DMS 273 treated with DMSO at 0.1 percent for 48 hours (cell line): ENCODE results near the gene BCL6B.

Source experiments
- DNase-seq: peaks from one replicate; lab custom pipeline; 2025; lab: John Stamatoyannopoulos, UW

Gene BCL6B

DNA sequence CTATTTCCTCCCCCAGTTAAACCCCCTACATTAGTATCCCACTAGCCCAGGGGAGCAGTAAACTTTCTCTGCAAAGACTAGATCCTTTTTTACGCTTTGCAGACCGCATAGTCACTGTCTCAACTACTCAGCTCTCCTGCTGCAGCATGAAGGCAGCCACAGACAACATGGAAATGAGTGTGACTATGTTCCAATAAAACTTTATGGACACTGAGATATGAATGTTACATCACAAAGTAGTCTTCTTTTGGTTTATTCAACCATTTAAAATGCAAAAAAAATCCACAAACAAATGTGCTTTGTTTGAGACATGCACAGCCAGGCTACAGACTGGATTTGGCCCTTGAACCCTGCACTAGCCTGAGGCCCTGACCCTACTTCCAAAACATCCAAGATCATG lies 12.3 kb upstream of the BCL6B start:
- no peak for DNase-seq

DNA sequence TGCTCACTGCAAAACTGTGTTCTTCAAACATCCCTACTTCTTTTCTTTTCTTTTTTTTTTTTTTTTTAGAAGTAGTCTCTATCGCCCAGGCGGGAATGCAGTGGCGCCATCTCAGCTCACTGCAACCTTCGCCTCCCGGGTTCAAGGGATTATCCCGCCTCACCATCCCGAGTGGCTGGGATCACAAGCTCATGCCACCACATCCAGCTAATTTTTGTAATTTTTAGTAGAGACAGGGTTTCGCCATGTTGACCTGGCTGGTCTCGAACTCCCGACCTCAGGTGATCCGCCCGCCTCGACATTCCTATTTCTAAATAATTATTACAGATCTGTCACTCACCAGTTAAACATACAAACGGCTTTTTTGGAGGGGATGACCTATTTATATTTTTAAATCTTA lies 11.4 kb upstream of the BCL6B start:
- DNase-seq: no peak

DNA sequence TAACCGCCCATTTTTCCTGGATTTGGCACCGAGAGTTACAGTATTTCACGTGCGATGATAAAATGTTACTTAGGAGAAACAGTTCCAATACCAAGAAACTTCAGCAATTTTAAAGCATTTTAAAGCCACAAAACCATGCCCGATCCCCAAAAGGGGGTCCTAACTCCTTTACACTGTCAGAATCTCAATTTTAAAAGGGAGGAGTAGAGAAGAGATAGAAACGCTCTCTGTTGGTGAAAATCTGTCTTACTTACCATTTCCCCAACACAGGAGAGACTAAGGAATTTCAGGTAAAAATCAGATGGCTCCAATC lies 11.0 kb upstream of the BCL6B start:
- no peak for DNase-seq

DNA sequence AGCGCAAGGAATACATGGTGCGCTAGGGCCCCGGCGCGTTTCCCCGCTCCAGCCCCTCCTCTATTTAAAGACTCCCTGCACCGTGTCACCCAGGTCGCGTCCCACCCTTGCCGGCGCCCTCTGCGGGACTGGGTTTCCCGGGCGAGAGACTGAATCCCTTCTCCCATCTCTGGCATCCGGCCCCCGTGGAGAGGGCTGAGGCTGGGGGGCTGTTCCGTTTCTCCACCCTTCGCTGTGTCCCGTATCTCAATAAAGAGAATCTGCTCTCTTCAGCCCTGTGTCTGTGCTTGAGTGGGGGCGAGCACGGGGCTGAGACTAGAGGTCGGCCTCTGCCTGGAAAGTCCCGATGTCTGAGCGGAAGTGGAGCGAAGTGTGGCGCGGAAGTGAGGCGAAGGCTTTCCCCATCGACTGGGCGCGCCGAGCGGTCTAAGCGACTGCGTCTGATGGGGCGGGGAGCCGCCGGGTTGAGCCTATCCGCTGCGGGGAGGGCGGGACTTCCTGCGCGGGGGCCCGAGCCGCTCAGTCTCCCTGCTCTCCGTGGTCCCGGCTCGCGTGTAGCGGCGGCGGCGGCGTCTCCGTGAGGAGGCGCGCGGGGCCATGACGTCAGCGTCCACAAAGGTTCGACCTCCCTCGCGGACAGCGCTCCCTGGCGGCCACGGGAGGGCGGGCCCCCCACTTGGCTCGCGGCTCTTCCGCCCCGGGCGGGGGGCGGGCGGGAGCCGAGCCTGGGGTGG lies 8.4 kb upstream of the BCL6B start:
- DNase-seq: peak; percentile 76

DNA sequence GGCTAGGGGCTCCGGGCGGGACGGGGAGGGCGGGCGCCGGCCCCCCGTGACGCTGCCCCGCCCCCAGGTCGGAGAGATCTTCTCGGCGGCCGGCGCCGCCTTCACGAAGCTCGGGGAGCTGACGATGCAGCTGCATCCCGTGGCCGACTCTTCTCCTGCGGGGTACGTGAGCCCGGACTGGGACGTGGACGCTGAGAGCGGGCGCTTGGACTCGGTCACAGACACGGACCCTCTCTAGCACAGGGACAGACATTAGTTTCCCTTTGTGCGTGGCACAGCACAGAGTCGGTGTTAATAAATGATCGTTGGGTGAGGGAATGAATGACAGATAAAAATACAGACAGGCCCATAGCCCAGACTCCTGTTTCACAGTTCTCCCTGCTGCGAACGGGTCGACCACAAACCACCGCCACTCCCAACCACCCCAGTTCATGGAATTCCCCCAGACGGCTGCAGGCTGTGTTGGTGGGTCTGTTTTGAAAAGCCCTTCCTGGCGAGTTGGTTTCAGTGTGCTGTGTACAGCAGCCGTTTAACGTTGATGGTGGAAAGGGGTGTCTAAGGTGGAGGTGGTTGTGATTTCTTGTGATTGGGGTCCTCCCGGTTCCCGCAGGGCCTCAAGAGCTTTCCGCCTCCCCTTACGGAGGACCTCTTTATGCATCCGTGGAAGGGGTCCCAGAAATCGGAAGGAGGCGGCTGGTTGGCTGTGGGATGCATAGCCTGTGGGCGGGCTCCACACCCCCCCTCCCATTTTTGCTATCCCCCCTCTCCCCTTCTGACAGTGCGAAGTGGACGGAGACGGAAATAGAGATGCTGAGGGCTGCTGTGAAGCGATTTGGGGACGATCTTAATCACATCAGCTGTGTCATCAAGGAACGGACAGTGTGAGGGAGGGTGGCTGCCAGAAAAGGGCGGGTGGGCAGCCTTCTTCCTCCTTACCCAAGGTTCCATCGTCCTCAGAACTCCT lies 7.6 kb upstream of the BCL6B start:
- DNase-seq: no peak

DNA sequence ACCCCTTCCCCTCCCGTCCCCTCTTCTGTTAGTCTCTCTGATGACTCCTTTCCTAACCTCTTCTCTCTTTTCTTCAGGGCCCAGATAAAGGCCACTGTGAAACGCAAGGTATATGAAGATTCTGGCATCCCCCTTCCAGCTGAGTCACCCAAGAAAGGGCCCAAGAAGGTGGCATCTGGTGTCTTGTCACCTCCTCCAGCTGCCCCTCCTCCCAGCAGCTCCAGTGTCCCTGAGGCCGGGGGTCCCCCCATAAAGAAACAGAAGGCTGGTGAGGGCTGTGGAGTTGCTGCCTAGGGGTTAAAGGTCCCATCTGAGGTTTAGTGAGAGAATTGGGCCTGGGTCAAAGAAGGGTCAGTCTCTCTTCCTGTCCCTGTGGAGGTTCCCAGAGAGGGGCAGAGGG lies 6.4 kb upstream of the BCL6B start:
- DNase-seq: no peak

DNA sequence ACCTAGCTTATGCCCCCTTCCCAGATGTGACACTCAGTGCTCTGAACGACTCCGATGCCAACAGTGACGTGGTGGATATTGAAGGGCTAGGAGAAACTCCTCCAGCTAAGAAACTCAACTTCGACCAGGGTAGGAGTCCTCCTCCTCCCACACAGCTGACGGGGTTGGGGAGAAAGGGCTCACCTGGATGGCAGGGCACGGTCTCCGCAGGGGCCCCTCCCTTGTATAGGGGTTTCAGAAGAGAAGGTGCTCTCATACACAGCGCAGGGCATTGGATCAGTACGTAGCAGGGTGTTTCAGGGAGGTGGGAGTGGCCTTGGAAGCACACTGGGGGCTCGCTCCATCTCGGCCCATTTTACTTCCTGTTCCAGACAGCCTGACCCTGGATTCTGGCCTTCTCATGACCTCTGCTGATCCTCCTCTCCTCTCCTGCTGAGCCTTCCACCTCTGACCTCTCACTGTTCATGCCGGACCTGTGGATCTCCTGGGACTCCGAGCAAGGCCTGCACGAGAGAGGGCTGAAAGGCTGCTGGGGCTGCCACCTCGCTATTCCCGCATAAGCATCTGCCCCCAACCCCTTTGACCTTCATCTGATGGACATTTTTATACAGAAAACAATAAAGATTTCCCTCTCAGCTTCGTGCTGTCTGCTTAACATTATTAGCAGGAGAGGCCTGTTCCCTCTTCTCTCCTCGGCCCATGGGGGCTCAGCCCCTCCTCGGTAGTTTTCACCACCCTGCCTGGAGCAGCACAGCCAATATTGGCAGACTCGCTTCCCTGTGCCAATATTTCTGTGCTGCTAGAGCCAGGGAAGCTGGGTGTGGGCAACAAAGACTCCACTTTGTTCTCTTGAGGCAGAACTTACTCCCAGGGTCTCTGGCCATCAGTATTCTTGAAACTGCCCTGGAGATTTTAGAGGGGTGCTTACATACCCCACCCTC lies 5.7 kb upstream of the BCL6B start:
- no peak for DNase-seq

DNA sequence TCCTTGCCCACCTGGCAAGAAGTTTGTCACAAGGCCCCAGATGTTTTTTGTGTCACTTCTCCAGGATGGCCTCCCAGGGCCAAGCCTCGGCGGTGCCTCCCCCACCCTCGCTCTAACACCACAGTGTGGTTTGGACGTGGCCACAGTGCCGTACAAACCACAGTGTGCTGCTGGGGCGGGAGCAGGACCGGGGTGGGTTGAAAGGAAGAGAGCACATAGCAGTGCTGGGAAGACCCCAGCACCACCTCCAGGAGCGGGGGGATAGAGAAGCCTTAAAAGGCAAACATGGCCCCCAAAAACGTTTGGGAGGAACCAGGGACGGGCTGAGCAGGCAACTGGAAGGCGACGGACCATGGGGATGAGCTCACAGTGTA lies 5.0 kb upstream of the BCL6B start:
- DNase-seq: no peak

DNA sequence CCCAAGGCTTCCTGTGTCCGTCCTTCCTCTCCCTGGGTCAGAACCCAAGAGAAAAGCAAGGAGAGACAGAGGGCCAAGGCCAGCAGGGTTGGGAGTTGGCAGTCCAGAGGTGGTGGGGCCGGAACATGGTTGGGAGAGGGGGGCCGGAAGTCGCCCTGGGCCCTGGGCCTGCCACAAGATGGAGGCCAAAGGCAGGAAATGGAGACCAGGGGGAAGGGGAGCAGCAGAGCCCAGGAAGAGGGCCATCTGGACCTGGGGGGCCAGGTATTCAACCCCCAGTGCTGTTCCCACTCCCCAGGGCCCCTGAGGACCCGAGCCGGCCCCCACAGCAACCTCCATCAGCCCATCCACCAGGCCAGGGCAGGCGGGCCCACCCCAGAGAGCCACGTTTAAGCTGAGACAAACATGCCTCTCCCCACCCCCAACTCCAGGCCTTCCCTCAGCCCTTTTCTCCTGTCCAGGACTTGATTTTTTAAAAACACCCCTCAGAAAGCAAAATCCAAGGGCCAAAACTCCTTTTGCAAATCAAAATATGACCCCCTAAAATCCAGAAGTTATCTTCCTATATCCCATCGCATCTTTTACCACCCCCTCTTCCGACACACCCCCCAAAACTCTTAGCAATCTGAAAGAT lies 4.4 kb upstream of the BCL6B start:
- DNase-seq: no peak

DNA sequence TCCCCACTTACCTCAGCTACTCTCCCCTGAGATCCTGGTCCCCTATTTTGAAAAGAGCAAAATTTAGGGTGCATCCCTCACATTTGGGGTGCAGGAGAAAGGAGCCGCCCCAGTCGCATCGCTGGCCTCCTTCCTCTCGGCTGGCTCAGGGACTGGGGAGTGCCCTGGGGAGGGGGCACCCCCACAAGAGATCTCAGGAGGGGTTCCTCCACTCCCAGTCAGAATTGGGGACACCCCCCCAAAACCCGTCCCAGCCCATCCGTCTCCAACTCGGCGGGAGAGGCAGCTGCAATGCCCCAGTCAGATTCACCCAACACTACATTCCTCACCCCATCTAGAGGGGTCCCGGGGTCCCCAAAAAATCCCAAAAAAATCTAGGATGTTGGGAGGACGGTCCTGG lies 3.5 kb upstream of the BCL6B start:
- no peak for DNase-seq

DNA sequence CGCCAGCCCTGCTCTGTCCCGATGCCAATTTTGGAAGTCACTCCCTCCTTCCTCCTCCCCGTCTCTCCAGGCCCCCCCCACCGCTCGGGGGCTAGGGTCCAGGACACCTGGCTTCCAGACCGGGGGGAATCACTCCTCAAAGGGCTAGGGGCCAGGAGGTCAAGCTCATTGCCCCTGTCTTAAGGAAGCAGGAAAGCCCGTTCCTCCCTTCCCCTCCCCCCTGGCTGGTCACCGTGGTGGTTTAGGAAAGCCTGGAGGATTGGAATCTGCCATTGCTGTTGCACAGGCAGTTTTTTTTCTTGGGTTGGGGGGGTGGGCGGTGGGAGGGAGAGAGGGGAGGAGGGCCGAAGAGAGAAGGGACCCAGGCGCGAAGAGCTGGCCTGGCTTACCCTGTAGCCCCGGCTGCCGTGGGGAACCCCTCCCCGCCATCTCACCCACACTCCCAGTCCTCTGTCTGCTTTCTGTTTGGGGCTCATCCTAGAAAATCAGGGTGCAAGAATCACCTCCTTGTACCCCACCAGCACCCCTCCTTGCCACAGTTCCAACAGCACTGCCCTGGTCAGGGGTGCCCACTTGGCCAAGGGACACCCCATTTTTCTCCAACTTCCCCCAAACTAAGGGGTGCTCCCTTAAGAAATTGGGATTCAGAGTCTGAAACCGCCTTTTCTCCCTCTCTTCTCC lies 2.9 kb upstream of the BCL6B start:
- no peak for DNase-seq

DNA sequence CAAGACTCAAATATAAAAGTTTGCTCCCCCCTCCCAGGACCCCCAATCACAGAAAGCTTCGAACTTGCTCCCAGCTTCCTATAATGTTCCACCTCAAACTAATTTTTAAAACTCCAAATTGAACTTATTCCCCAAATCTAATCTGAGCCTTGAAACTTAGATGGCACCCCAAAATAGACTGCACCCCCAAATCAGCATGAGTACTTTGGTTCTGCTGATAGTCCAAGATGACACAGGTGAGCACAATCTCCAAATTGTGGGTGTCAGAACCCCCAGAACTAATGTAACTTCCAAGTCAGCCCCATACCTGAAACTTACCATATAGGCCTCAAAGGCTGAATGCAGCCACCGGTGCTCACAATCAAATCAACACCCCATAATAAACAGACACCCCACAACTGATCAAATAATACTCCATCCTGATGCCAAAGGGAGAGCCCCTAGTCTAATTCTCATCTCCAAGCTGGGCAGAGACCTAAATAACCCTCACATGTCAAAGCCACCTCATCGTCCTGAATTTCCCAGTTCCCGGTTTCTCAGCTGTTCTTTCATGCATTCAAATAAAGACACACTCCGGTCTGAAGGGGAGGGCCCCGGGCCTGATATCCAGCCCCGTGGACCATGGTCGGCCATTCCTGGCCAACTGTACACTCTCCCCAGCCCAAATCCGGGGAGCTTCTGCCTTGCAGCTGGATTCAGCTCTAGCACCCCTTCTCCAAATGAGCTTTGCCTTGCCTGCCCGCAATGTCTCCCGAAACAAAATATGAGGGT lies 1.8 kb upstream of the BCL6B start:
- DNase-seq: no peak

DNA sequence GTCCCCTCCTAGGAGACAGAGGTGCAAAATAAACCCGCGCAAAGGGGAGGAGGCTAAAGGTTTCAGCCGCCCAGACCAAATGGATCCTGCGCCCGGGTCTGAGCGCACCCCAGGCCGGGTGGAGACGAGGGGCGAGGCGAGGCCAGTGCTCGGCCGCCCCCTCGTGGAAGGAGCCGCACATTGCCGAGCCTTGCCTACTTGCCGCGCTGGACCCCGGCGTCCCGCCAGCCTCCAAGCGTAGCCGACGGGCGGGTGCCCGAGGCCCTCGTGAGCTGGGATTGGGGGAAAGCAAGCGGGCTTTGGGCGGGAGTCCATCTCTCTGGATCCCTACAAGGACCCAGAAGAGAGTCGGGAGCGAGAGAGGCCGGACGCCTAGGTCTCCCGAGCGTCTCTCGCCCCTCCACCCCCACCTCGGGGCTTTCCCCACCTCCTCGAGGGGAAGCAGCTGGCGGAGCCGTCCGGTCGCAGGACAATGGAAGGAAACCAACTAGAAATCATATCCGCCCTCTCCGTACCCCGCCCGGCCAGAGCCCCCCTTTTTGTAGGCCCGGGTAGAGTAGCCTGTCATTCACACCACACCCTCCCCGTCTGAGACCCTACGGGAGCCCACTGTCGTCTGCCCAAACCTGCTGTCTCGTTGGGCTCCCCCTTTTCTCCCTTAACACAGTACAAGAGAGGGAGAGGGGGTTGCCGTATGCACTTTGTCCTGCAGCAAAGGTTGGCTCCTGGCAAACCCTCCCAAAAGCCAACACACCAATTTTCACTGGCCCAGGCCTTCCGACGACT lies 664 bp upstream of the BCL6B start:
- no peak for DNase-seq

DNA sequence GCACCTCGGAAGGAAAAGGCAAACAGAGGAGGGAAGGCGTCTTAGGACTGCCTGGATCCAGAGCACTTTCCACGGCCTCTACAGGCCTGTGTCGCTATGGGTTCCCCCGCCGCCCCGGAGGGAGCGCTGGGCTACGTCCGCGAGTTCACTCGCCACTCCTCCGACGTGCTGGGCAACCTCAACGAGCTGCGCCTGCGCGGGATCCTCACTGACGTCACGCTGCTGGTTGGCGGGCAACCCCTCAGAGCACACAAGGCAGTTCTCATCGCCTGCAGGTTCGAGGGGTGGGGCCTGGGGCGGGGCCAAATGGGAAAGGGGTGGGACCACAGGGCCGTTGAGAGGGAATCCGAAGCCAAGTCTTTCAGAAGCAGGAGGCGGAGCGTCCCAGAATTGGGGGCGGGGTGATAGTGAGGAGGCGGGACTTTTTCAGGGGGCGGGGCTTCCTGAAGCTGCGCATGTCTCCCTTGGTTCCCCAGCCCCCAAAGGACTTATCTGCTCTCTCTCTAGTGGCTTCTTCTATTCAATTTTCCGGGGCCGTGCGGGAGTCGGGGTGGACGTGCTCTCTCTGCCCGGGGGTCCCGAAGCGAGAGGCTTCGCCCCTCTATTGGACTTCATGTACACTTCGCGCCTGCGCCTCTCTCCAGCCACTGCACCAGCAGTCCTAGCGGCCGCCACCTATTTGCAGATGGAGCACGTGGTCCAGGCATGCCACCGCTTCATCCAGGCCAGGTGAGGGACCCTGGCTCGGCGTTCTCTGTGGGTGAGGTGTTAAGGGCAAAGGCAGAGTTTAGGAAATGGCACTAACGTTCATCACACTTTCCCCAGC lies 939 bp downstream of the BCL6B start:
- no peak for DNase-seq

DNA sequence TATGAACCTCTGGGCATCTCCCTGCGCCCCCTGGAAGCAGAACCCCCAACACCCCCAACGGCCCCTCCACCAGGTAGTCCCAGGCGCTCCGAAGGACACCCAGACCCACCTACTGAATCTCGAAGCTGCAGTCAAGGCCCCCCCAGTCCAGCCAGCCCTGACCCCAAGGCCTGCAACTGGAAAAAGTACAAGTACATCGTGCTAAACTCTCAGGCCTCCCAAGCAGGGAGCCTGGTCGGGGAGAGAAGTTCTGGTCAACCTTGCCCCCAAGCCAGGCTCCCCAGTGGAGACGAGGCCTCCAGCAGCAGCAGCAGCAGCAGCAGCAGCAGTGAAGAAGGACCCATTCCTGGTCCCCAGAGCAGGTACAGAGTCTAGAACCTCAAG lies 1.5 kb downstream of the BCL6B start:
- no peak for DNase-seq

DNA sequence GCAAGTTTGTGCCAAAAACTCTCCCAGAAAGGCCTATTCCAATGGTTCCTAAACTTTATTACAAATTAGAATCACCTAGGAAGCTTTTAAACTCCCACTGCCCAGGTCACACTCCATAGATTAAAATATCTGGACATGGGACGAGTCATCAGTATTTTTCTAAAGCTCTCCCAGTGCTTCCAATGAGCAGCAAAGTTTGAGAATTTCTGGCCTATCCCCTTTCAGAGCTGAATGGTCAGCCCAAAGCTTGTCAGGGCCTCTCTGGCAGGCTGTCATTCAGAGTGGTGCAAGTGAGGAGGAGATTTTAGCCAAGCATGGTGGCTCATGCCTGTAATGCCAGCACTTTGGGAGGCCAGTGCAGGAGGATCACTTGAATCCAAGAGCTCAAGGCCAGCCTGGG lies 2.4 kb downstream of the BCL6B start:
- no peak for DNase-seq

DNA sequence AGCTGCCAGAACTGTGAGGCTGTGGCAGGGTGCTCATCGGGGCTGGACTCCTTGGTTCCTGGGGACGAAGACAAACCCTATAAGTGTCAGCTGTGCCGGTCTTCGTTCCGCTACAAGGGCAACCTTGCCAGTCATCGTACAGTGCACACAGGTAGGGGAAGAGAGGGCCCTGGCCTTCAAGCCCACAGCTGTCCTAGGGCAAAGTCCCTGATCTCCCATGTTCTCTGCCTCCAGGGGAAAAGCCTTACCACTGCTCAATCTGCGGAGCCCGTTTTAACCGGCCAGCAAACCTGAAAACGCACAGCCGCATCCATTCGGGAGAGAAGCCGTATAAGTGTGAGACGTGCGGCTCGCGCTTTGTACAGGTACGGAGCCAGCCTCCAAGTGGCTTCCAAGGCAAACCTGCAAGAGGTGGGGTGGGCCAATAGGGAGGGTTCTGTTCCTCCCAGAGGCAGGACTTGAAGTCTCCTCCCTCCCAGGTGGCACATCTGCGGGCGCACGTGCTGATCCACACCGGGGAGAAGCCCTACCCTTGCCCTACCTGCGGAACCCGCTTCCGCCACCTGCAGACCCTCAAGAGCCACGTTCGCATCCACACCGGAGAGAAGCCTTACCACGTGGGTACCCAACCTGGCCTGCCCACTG lies 3.7 kb downstream of the BCL6B start:
- no peak for DNase-seq

DNA sequence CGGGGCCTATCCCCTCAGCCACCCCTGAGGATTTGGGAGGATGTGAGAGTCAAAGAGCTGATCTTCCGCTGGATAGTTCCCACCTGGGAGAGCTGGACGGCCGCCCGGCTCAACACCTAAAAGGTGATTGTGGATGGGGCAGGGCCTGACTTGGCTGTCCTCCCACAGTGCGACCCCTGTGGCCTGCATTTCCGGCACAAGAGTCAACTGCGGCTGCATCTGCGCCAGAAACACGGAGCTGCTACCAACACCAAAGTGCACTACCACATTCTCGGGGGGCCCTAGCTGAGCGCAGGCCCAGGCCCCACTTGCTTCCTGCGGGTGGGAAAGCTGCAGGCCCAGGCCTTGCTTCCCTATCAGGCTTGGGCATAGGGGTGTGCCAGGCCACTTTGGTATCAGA lies 4.5 kb downstream of the BCL6B start:
- no peak for DNase-seq
